MV-4-11 (cell line): ENCODE measurements around the gene GRID2.
"Not testable (repeated sequence)": the region's sequence is repeated elsewhere in the genome, so short reads cannot be mapped to it uniquely, and the experiment has no call there.

Source experiments
- DNase-seq: peaks from one replicate; lab custom pipeline; 2025; lab: John Stamatoyannopoulos, UW

The GRID2 gene

GRCh38 chr4:92305878-92306520 lies 2.2 kb downstream of the GRID2 start:
- DNase-seq, result no peak

- no peak for DNase-seq
Observed at GRCh38 chr4:92307181-92307580, 3.4 kb downstream of the GRID2 start.

- DNase-seq, result no peak
Observed at GRCh38 chr4:92307866-92308265, 4.1 kb downstream of the GRID2 start.

- DNase-seq, result no peak
Observed at GRCh38 chr4:92317047-92317446, 13.3 kb downstream of the GRID2 start.

- DNase-seq, result no peak
Observed at GRCh38 chr4:92328095-92328494, 24.3 kb downstream of the GRID2 start.

- DNase-seq, result no peak
Observed at GRCh38 chr4:92333016-92333415, 29.2 kb downstream of the GRID2 start.

GRCh38 chr4:92334716-92335350 lies 31.1 kb downstream of the GRID2 start:
- no peak for DNase-seq

- no peak for DNase-seq
Observed at GRCh38 chr4:92339676-92340075, 35.9 kb downstream of the GRID2 start.

GRCh38 chr4:92344216-92344615 lies 40.5 kb downstream of the GRID2 start:
- no peak for DNase-seq

- DNase-seq, result no peak
Observed at GRCh38 chr4:92346289-92346688, 42.5 kb downstream of the GRID2 start.

- no peak for DNase-seq
Observed at GRCh38 chr4:92357966-92358365, 54.2 kb downstream of the GRID2 start.

- DNase-seq, result no peak
Observed at GRCh38 chr4:92359491-92359890, 55.7 kb downstream of the GRID2 start.

- DNase-seq, result no peak
Observed at GRCh38 chr4:92362028-92362427, 58.3 kb downstream of the GRID2 start.

- DNase-seq, result no peak
Observed at GRCh38 chr4:92368653-92369052, 64.9 kb downstream of the GRID2 start.

GRCh38 chr4:92381616-92382015 lies 77.8 kb downstream of the GRID2 start:
- DNase-seq, result no peak

- DNase-seq, result no peak
Observed at GRCh38 chr4:92382128-92382527, 78.4 kb downstream of the GRID2 start.

- DNase-seq, result peak; percentile 17
Observed at GRCh38 chr4:92387459-92388069, 83.8 kb downstream of the GRID2 start.

GRCh38 chr4:92399032-92399431 lies 95.3 kb downstream of the GRID2 start:
- no peak for DNase-seq

- DNase-seq, result not testable (repeated sequence)
Observed at GRCh38 chr4:92403525-92403924, 99.8 kb downstream of the GRID2 start.

- DNase-seq, result no peak
Observed at GRCh38 chr4:92406488-92406887, 102.7 kb downstream of the GRID2 start.

- DNase-seq, result no peak
Observed at GRCh38 chr4:92421920-92422319, 118.2 kb downstream of the GRID2 start.

GRCh38 chr4:92433272-92433758 lies 129.5 kb downstream of the GRID2 start:
- no peak for DNase-seq

GRCh38 chr4:92438722-92439121 lies 135.0 kb downstream of the GRID2 start:
- not testable (repeated sequence) for DNase-seq
